Measurements from ENCODE around the gene CHRDL1.
"Not testable (repeated sequence)": the region's sequence is repeated elsewhere in the genome, so short reads cannot be mapped to it uniquely, and the experiment has no call there.

The CHRDL1 gene

DNA sequence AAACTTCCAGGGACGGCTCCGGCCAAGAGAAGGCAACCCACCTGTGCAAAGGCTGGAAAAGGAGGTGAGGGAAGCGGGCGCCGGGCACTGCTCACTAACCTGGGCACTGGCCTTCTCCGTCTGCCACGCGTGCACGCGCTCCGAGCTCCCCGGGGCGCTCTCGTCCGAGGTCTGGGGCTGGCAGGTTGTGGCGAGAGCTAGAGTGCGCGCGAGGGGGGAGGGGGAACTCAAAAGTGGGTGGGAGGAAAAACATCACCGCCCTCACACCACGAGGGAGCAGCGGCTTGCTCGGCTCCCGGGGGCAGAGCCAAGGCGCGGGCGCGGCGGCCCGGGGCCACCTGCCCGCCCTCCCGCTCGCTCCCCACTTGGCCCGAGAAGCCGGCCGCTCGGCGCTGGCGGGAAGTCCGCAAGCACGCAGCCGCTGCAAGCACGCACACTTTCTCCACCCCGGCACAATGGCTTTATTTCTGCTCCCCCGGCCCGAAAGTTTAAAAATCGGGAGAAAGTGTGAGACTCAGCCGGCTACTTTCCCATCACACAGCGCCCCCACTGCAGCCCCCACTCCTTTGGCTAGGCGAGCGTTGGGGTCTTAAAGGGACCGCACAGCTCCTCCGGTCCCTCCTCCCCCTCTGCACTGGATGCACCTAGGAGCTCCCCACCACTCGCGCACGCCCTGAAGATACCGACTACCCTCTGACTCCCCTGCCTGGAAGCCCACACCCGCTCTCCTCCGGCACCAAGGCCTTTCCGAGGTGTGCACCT, at the start of gene CHRDL1:
Gene CHRDL1, minus strand, starts transcription at position 173 of the 762 bp plus-strand sequence. CDS start 3,636 bp downstream, outside the sequence.
- Histone ChIP-seq H3K4me1 (no peaks in the 10 kb centered on the region), H3K9me3 (no peaks in the 10 kb centered on the region), H3K27ac (no peak within 1 kb of the TSS), H3K4me3 (peak within 1 kb of the TSS; percentile 33 to 44), H3K36me3 (no peaks in the 10 kb centered on the region), H3K27me3 (no peaks in the 10 kb centered on the region)
- DNase-seq: peak; percentile 41 to 70
- TF ChIP-seq, protein P1, sequence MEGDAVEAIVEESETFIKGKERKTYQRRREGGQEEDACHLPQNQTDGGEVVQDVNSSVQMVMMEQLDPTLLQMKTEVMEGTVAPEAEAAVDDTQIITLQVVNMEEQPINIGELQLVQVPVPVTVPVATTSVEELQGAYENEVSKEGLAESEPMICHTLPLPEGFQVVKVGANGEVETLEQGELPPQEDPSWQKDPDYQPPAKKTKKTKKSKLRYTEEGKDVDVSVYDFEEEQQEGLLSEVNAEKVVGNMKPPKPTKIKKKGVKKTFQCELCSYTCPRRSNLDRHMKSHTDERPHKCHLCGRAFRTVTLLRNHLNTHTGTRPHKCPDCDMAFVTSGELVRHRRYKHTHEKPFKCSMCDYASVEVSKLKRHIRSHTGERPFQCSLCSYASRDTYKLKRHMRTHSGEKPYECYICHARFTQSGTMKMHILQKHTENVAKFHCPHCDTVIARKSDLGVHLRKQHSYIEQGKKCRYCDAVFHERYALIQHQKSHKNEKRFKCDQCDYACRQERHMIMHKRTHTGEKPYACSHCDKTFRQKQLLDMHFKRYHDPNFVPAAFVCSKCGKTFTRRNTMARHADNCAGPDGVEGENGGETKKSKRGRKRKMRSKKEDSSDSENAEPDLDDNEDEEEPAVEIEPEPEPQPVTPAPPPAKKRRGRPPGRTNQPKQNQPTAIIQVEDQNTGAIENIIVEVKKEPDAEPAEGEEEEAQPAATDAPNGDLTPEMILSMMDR (IDR thresholded peaks at IDR 0.05): no peak
- intact Hi-C loops (cut with DNase I; ENCODE audit: low total_unique reads): no loop called here

- intact Hi-C loops (cut with DNase I; ENCODE audit: low total_unique reads): no loop called here
- no peaks in the 10 kb centered on the region for H3K4me1 ChIP-seq
- no peak for DNase-seq
- no peaks in the 10 kb centered on the region for H3K36me3 ChIP-seq
- no peak overlapping the region for H3K27ac ChIP-seq
- TF ChIP-seq, protein P1 (IDR thresholded peaks at IDR 0.05): no peak
- H3K4me3 ChIP-seq: no peak overlapping the region
- H3K27me3 ChIP-seq: no peaks in the 10 kb centered on the region
- no peaks in the 10 kb centered on the region for H3K9me3 ChIP-seq
Measured at GRCh38 chrX:110836982-110837381, 41.4 kb upstream of the CHRDL1 start.

- intact Hi-C loops (cut with DNase I; ENCODE audit: low total_unique reads): no loop called here
- Histone ChIP-seq H3K36me3 (no peaks in the 10 kb centered on the region), H3K27ac (no peak overlapping the region), H3K4me1 (no peaks in the 10 kb centered on the region), H3K9me3 (no peaks in the 10 kb centered on the region), H3K4me3 (no peak overlapping the region), H3K27me3 (no peaks in the 10 kb centered on the region)
- no peak for DNase-seq
- TF ChIP-seq, protein P1 (IDR thresholded peaks at IDR 0.05): no peak
Measured at GRCh38 chrX:110836451-110836850, 40.8 kb upstream of the CHRDL1 start.

- Histone ChIP-seq H3K27ac (no peak overlapping the region), H3K9me3 (no peaks in the 10 kb centered on the region), H3K4me3 (no peak overlapping the region), H3K4me1 (no peaks in the 10 kb centered on the region), H3K36me3 (no peaks in the 10 kb centered on the region), H3K27me3 (no peaks in the 10 kb centered on the region)
- DNase-seq: no peak
- intact Hi-C loops (cut with DNase I; ENCODE audit: low total_unique reads): no loop called here
- TF ChIP-seq, protein P1 (IDR thresholded peaks at IDR 0.05): no peak
Measured at GRCh38 chrX:110836001-110836400, 40.4 kb upstream of the CHRDL1 start.

GRCh38 chrX:110825972-110826371, 30.4 kb upstream of the CHRDL1 start:
- Histone ChIP-seq H3K36me3 (no peaks in the 10 kb centered on the region), H3K4me3 (no peak overlapping the region), H3K27ac (no peak overlapping the region), H3K9me3 (no peaks in the 10 kb centered on the region), H3K4me1 (no peaks in the 10 kb centered on the region), H3K27me3 (no peaks in the 10 kb centered on the region)
- intact Hi-C loops (cut with DNase I; ENCODE audit: low total_unique reads): no loop called here
- no peak for DNase-seq
- TF ChIP-seq, protein P1 (IDR thresholded peaks at IDR 0.05): no peak

DNA sequence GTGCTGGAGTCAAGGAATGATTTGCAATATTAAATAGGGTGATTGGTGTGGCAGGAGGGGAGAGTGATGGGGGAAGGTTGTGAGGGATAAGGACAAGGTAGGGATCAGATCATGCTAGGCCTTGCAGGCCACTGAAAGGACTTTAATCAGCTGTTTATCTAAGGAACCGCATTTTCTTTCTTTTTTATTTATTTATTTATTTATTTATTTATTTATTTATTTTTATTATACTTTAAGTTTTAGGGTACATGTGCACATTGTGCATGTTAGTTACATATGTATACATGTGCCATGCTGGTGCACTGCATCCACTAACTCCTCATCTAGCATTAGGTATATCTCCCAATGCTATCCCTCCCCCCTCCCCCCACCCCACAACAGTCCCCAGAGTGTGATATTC, 20.9 kb upstream of the CHRDL1 start:
- H3K9me3 ChIP-seq; DNase-seq; H3K4me1 ChIP-seq; H3K27me3 ChIP-seq; H3K36me3 ChIP-seq; H3K4me3 ChIP-seq; intact Hi-C loops (cut with DNase I; ENCODE audit: low total_unique reads); H3K27ac ChIP-seq: not testable (repeated sequence)
